VCaP (cell line): ENCODE results near the gene GBP4.

ENCODE experiments used
- H3K27ac ChIP-seq: fragments of 450-650 bp; 2 replicates; pipeline ENCODE4 v1.5.1; 2017
- CTCF ChIP-seq: fragments of 450-650 bp; conservative IDR thresholded peaks from 2 replicates; pipeline ENCODE4 v1.5.1; 2017; ENCODE audit warnings: mild to moderate bottlenecking, moderate library complexity

The GBP4 gene

GRCh38 chr1:89203166-89203565, 4.4 kb upstream of the GBP4 start:
- no peak overlapping the region for H3K27ac ChIP-seq
- no peak for TF ChIP-seq CTCF

GRCh38 chr1:89201106-89201794, 2.5 kb upstream of the GBP4 start:
- TF ChIP-seq CTCF = no peak
- H3K27ac ChIP-seq = no peak overlapping the region

- H3K27ac ChIP-seq = no peak overlapping the region
- TF ChIP-seq CTCF = no peak
These were observed 1.9 kb upstream of the GBP4 start for GRCh38 chr1:89200663-89201062.

GRCh38 chr1:89199525-89200031, 836 bp upstream of the GBP4 start:
- no peak overlapping the region for H3K27ac ChIP-seq
- TF ChIP-seq CTCF = no peak

GRCh38 chr1:89198081-89198480, 661 bp downstream of the GBP4 start:
- no peak for TF ChIP-seq CTCF
- H3K27ac ChIP-seq = no peak overlapping the region

- no peak overlapping the region for H3K27ac ChIP-seq
- TF ChIP-seq CTCF = no peak
These were observed 3.3 kb downstream of the GBP4 start for GRCh38 chr1:89195476-89195875.

GRCh38 chr1:89191314-89191713, 7.4 kb downstream of the GBP4 start:
- H3K27ac ChIP-seq = no peak overlapping the region
- no peak for TF ChIP-seq CTCF
